ENCODE measurements around the gene DNAJC11.

DNAJC11 gene

DNA sequence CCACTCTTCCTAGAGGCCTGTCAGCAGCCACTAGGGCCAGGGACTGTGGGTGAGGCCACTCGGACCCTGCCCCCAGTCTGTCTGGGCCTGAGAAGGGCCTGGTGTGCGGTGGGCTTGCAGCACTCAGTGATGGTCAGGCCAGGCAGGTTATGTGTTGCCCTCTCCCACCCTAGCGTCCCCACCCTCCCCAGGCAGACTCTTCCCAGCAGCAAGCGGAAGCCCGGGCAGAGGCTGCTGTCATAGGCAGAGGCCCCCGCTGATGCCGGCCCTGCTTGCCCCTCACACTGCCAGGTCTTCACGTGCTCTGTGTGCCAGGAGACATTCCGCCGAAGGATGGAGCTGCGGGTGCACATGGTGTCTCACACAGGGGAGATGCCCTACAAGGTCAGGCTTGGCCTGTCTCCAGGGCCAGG, 115.2 kb downstream of the DNAJC11 start:
- DNase-seq (ENCODE audit: low read depth in 2 of 2, low spot score in 1 of 2), result no peak

DNA sequence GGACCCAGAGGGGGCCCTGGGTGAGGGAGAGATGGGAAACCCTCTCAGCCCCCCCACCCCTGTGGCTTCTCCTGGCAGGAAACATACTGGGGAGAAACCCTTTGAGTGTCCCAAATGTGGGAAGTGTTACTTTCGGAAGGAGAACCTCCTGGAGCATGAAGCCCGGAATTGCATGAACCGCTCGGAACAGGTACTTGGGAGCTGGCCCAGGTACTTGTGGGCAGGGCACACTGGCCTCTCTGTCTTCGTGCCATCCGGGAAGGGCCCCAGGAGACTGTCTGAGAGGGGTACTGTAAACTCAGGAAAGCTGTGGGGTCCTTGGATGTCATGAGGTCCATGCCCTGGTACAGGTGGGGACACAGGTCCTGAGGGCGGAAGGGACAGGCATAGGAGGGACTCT, 115.8 kb downstream of the DNAJC11 start:
- no peak for DNase-seq (ENCODE audit: low read depth in 2 of 2, low spot score in 1 of 2)

DNA sequence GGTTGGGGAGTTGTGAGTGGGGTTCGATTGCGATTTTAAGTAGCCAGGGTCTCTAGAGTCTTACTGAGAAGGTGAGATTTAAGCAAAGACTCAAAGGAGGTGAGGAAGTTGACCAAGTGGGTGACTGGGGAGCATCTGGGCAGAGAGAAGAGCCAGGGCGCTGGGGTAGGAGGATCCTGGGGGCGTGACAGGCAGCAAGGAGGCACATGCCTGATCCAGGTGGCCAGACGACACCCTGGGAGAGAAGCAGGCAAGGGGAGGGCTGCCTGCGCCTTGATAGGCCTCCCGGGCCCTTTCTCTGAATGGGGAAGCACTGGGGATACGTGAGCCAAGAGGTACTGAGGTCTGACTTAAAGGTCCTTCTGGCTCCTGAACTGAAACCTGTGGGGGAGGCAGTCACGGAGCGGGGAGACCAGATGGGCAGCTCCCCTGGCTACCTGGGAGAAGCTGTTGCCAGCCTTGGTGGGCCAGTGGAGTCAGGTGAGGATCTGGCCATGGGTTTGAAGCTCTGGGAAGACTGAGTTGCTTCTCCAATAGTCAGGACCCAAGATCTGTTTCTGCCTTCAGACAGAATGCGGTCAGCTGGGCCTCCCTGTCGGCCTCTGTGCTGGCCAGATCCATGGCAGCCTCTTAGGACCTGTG, 116.4 kb downstream of the DNAJC11 start:
- DNase-seq (ENCODE audit: low read depth in 2 of 2, low spot score in 1 of 2), result no peak
